GM21390 (cell line): ENCODE measurements around the gene CHID1.

Experiments
- ATAC-seq: cut with Tn5 transposase; IDR thresholded peaks from one replicate; pipeline ENCODE4 v1.9.1; 2021; ENCODE audit not compliant: unreplicated experiment

The CHID1 gene

DNA sequence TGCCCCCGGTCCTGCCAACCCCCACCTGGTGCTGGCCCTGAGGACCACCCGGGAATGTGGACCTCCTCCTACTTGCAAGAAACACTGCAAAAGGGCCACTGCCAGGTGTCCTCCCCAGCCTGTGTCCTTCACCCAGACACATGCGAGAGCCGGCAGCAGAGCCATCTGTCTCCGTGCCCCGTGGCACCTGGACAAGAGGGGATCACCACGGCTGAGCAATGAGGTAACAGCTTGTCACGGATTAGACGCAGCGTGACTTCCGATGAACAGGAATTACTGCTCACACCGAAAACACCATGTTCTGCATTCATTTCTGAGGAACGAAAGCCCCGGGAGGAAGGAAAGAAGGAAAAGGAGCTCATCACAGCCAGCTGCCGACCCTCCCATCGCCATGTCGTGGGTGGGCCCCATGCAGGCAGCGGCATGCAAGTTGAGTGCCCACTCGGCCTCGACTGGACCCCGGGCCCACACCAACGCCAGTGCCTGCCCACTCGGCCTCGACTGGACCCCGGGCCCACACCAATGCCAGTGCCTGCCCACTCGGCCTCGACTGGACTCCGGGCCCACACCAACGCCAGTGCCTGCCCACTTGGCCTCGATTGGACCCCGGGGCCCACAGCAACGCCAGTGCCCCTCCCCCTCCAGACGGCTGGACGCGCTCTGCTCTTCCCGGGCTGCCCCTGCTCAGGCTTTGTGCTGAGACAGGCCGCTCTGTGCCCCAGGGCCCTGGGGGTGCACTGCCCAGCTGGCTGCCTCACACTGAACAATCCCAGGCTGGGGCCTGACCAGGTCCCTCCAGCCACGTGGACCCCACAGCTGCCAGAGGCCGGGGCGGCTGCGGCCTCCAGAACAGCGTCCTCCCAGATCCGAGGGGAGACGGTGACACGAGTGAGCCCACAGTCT lies 22.0 kb downstream of the CHID1 start:
- ATAC-seq = no peak

DNA sequence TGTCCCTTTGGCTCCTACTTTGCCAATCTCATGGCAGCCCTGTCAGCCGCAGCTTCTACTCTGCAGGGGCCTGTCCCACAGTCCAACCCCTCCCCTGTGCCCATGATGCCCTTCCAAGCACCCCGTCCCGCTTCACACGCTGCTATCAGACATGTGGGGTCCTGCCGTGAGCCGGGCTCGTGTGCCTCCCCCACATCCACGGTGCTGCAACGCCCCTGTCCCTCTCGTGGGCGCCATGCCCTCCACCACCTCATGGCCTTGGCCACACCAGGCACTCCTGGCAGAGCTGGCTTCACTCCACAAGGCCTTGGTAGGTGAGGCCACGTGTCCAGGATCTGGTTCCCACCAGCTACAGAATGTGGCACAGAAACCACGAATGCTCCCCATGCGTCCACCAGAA lies 23.0 kb downstream of the CHID1 start:
- ATAC-seq = no peak

GRCh38 chr11:886568-886967 lies 24.0 kb downstream of the CHID1 start:
- ATAC-seq = no peak

- no peak for ATAC-seq
Measured at GRCh38 chr11:884578-885070, 26.0 kb downstream of the CHID1 start.

GRCh38 chr11:883527-883926 lies 27.1 kb downstream of the CHID1 start:
- ATAC-seq = no peak

- no peak for ATAC-seq
Measured at GRCh38 chr11:882596-882995, 28.0 kb downstream of the CHID1 start.

DNA sequence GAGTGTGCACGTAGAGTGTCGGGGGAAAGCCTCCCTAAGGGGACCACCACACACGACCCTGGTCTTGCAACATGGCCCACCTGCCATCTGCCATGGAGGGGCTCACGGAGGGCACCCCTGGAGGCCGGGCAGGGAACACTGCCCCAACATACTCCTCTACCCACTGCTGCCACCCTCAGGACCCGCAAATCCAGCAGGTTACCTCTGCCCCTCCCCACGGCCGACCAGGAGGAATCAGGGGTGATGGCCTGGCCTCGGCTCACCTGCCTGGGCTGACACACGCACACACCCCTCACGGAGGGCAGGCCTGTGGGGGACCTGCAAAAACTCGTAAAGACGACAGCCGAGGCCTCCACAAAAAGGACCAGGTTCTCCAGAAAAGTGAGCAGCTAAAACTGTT lies 30.2 kb downstream of the CHID1 start:
- ATAC-seq = no peak

- no peak for ATAC-seq
Measured at GRCh38 chr11:877565-877964, 33.0 kb downstream of the CHID1 start.

GRCh38 chr11:876545-876944 lies 34.1 kb downstream of the CHID1 start:
- ATAC-seq = no peak

GRCh38 chr11:875769-876301 lies 34.8 kb downstream of the CHID1 start:
- ATAC-seq = no peak

DNA sequence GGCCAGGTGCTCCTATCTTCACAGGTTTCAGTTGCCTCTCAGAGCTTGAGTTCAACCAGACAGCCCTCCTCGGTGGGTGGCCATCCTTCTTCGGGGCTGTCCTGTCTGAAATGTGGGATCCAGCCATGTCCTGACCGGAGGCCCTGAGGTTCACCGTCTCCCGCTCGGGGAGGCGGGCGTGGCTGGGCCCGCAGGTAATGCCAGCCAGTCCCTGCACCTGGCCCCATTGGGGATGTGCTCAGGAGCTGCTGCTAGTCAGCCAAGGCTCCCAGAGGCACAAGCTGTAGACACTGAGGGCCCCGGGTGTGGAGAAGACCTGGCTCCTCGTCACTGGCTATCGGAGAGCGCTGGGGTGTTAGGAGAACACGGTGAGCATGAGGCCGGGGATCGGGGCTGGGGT lies 35.4 kb downstream of the CHID1 start:
- ATAC-seq = no peak

- ATAC-seq = no peak
Measured at GRCh38 chr11:873706-874105, 36.9 kb downstream of the CHID1 start.

DNA sequence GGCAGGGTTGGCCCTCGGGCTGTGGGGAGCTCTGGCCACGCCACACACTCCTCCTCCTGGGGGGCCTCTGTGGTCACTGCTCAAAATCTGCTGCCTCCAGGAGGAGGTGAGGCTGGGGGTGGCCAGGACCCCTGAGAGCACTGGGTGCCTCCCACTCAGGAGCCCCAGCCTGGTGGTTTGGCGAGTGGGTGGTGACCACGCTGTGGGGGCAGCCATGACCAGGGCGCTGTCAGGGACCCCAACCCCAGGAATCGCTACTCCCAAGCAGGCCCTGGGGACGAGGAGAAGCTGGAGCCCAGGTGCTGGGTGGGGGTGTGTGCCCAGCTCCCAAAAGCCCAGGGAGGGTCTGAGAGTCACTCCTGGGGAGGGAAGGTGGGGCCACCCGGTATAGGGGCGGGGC lies 37.8 kb downstream of the CHID1 start:
- no peak for ATAC-seq

DNA sequence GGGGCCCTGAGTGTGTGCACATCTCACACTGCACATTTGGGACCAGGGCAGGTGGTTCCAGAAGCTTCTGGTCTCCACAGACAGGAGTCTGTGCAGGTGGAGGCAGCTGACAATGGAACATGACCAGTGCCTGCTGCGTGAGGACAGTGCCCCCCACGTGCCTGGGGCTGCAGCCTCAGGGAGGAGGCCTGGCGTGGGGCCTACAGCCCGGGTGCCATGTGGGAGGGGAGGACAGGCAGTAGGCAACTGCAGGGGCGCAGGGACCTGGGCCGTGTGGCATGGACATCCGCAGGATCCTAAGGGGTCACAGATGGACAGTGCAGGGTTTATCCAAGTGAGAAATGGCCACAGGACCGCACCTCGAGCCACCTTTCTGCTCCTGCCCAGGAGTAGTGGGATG lies 39.1 kb downstream of the CHID1 start:
- ATAC-seq = no peak

DNA sequence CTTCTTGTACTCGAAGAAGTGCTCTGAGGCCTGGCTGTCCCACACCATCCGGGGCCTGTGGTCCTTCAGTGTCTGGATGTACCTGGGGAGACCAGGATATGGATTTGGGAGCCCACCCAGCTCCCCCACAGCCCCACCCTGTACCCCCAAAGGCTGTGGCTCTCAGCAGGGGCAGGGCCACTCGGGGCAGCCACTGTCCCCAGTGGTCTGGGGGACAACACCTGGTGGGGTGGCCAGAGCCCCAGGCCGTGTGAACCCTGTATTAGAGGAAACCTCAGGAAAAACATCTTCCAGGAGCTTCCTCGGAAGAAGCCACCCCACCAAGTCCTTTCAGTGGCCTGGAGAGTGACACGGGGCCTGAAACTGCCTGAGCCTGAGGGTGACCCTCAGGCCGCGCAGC lies 40.2 kb downstream of the CHID1 start:
- ATAC-seq = no peak

GRCh38 chr11:870127-870413 lies 40.5 kb downstream of the CHID1 start:
- ATAC-seq = no peak

- no peak for ATAC-seq
Measured at GRCh38 chr11:869399-870126, 41.0 kb downstream of the CHID1 start.

DNA sequence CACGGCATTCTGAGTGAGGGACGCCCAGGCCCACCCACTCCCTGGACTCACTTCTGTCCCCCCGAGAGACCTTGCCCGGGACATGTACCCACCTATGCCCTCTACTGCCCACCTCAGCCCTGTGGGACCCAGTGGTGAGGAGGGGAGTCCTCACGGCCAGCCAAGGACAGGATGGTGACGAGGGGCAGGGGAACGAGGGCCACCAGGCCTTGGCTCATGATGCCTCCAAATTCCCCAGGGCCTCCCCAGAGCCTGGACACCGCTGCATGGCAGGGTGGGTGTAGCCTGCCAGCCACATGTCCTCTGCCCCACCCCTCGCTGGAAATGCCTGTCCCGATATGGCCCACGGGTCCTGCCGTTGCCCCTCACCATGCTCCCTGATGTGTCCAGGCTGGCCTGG lies 41.8 kb downstream of the CHID1 start:
- ATAC-seq = no peak

- ATAC-seq = no peak
Measured at GRCh38 chr11:868394-868793, 42.2 kb downstream of the CHID1 start.

DNA sequence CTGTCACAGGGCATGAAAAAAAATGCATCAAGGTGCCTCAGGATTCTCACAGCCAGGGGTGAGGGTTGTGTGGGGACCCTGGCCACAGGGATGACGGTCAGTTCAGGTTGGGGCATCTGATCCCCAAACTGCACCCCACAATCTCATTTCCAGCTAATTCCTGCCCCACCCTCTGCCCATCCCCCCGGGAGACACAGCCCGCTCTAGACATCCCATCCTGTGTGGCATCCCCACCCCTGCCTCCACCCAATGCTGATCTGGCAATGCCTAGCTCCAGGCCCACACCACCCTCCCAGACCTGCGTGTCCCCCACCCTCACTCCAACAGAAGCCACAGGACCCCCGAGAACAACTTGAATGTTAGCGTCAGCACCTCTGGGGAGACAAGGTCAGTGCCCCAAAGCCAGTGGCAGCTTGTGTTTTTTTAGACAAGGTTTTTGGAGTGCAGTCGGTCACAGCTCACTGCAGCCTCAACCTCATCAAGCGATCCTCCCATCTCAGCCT lies 42.7 kb downstream of the CHID1 start:
- no peak for ATAC-seq

GRCh38 chr11:866481-866880 lies 44.1 kb downstream of the CHID1 start:
- no peak for ATAC-seq
